A549 (cell line): ENCODE measurements around the gene SMARCA1.

Experiments
- BHLHE40 ChIP-seq: IDR thresholded peaks from 2 replicates; pipeline ENCODE4 v1.6.1; 2012; ENCODE audit warnings: low read depth, low read length, inconsistent platforms
- CEBPB ChIP-seq, 2 experiments: fragments of >200 bp in 1 of 2; sonication (Bioruptor Twin) in 1 of 2; formaldehyde crosslinking in 1 of 2; IDR thresholded peaks; 2 replicates each; pipeline ENCODE4 v1.6.1; 2012 to 2016
- CTCF ChIP-seq: fragments of >200 bp; sonication (Bioruptor Twin); formaldehyde crosslinking; IDR thresholded peaks from 3 replicates; pipeline ENCODE4 v1.5.1; 2016
- ESRRA ChIP-seq: fragments of 150-350 bp; IDR thresholded peaks from 2 replicates; pipeline ENCODE4 v1.6.1; 2014; ENCODE audit warnings: mild to moderate bottlenecking, low read length, borderline replicate concordance
- KDM1A ChIP-seq: fragments of 200-600 bp; sonication (generic); IDR thresholded peaks from 2 replicates; pipeline ENCODE4 v1.6.1; 2016; ENCODE audit warnings: low read depth, mild to moderate bottlenecking
- KDM5A ChIP-seq: fragments of 200-600 bp; sonication (generic); IDR thresholded peaks from 2 replicates; pipeline ENCODE4 v1.6.1; 2016; ENCODE audit warnings: antibody characterized with exemption, mild to moderate bottlenecking
- MAX ChIP-seq: IDR thresholded peaks from 2 replicates; pipeline ENCODE4 v1.6.1; 2012
- MYC ChIP-seq: IDR thresholded peaks from 2 replicates; pipeline ENCODE4 v1.6.1; 2012; ENCODE audit warnings: mild to moderate bottlenecking, inconsistent platforms, low read length, improper control_type of control experiment, borderline replicate concordance
- POLR2A ChIP-seq: IDR thresholded peaks from 2 replicates; pipeline ENCODE4 v1.6.1; 2012; ENCODE audit warnings: mild to moderate bottlenecking, low read length
- RAD21 ChIP-seq, 2 experiments: fragments of >200 bp in 1 of 2; sonication (Bioruptor Twin) in 1 of 2; formaldehyde crosslinking in 1 of 2; IDR thresholded peaks in 1 of 2; conservative IDR thresholded peaks in 1 of 2; 2 replicates in 1 of 2; 3 replicates in 1 of 2; pipeline ENCODE4 v1.6.1; 2012 to 2018; ENCODE audit warnings: inconsistent platforms in 1 of 2
- REST ChIP-seq: fragments of 200-600 bp; sonication (generic); IDR thresholded peaks from 2 replicates; pipeline ENCODE4 v1.6.1; 2016; ENCODE audit warnings: antibody characterized with exemption, mild to moderate bottlenecking, moderate library complexity
- RFX5 ChIP-seq: fragments of 450-650 bp; IDR thresholded peaks from 2 replicates; pipeline ENCODE4 v1.7.1; 2014; ENCODE audit warnings: antibody characterized with exemption, mild to moderate bottlenecking, moderate library complexity

- TF ChIP-seq ESRRA (no peak), KDM1A (no peak), REST (no peak), CTCF (no peak), RAD21 (conservative IDR thresholded peaks at IDR 0.05 in 1 of 2, IDR thresholded peaks at IDR 0.05 in 1 of 2) (no peak), MAX (no peak), POLR2A (no peak), KDM5A (no peak), CEBPB (IDR thresholded peaks at IDR 0.05) (no peak), BHLHE40 (no peak), RFX5 (no peak), MYC (no peak)
These were observed 51.2 kb downstream of the SMARCA1 start for GRCh38 chrX:129472116-129472515.
